ENCODE data around the gene WDR90.

The WDR90 gene

GRCh38 chr16:661184-661821 is 12.1 kb downstream of the WDR90 start:
- no peak for FAIRE-seq

DNA sequence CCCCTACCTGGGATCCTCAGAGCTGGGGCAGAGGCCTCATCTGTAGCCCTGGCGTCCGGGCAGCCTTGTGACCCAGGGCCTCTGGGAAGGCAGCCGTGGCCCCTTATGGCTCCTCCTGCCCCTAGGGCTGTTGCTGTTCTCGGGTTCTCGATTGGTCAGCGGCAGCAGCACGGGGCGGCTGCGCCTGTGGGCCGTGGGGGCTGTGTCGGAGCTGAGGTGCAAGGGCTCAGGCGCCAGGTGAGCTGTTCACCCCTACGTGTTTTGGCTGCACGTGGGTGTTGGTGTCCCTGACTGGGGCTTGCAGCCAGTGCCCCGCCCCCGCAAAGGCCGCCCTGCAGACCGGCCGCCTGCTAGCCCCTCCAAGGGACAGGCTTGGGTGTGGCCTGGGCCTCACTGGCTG is 12.9 kb downstream of the WDR90 start:
- FAIRE-seq: no peak

- no peak for FAIRE-seq
These were observed 13.4 kb downstream of the WDR90 start for GRCh38 chr16:662597-662996.

DNA sequence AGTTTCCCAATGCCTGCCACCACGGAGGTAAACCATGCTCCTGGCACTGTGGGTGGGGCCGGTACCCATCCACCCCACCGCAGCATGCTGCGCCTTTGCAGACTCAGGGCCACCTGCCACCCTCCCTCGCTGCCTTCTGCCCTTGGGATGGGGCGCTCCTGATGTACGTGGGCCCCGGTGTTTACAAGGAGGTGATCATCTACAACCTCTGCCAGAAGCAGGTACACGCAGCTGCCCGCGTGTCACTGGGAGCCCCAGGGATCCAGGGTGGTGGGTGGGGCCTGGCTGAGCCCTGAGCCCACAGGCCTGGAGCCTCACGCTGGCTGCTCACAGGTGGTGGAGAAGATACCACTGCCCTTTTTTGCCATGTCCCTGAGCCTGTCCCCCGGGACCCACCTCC is 17.4 kb downstream of the WDR90 start:
- FAIRE-seq: no peak

DNA sequence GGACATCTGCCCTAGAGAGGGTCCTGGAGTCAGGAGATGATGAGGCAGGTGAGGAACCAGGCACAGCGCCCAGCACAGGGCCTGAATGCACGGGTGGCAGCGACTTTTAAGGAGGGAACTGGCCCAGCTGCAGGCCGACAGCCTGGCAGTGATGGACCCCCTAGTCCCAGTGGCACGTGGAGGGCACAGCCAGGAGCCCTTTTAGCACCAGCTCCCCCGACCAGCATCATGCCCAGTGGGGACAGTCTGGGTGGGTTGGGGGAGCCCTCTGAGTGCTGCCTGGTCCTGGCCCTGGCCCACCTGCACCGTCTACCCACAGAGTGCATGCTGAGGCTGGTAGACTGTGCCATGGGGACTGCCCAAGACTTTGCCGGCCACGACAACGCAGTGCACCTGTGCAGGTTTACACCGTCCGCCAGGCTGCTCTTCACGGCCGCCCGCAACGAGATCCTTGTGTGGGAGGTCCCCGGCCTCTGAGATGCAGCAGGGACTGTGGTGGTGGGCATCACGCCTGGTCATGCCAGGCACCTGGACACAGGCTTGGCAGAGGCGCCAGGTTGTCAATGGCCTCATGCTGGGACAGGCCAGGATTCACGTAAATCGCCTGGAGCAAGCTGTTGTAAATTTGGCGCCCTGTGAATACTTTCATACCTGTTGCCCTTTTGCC is 18.1 kb downstream of the WDR90 start:
- FAIRE-seq: no peak

DNA sequence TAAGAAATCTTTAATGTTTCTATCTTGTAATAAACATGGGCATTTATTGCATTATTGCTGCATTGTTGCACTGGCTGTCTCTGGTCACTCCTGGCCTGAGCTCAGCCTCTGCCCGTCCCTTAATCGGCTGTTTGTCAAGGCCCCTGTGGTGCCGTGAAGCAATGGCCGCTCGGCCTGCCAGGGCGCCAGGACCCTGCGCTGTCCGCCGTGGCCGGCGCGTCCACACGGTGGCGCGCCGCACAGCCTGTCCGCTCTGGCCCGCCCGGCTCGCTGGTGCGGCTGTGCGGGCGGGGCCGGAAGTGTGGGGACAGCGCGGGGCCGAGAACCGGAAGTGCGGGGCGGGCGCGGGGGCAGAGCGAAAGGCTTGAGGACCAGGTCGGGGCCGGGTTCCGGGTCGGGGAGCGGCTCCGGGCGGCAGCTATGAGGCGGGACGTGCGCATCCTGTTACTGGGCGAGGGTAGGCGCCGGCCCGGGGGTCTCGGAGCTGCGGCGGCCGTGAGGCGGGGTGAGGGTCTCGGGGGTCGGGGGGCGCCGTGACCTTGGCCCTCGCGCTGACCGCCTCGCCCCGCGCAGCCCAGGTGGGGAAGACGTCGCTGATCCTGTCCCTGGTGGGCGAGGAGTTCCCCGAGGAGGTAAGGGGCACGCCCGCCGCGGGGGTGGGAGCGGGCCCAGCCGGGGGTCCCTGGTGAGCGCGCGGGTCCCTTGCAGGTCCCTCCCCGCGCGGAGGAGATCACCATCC is 18.8 kb downstream of the WDR90 start, which contains the start of gene RHOT2:
RHOT2 (plus strand) TSS at position 353 of the 739 bp plus-strand sequence; CDS start at position 421, 68 bp downstream.
- FAIRE-seq: no peak

- FAIRE-seq: no peak
These were observed 19.5 kb downstream of the WDR90 start for GRCh38 chr16:668519-669171.

DNA sequence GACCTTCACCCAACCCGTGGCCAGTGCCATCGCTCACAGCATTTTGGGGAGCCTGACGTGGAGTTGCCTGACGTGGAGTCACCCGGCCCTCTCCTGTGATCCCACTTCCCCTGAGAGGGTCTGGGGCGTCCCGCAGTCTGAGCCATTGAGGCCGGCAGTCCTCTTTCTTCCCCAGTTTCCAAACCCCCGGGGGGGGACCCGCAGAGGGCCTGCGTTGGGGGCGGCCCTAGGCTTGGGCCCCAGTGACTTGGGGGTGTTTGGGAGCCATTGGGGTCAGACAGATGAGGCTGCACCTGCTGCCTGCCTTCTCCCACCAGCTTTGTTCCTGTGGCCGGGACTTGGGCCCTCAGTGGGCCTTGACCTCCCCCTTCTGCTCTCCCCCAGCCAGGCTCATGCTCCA is 20.5 kb downstream of the WDR90 start:
- no peak for FAIRE-seq

DNA sequence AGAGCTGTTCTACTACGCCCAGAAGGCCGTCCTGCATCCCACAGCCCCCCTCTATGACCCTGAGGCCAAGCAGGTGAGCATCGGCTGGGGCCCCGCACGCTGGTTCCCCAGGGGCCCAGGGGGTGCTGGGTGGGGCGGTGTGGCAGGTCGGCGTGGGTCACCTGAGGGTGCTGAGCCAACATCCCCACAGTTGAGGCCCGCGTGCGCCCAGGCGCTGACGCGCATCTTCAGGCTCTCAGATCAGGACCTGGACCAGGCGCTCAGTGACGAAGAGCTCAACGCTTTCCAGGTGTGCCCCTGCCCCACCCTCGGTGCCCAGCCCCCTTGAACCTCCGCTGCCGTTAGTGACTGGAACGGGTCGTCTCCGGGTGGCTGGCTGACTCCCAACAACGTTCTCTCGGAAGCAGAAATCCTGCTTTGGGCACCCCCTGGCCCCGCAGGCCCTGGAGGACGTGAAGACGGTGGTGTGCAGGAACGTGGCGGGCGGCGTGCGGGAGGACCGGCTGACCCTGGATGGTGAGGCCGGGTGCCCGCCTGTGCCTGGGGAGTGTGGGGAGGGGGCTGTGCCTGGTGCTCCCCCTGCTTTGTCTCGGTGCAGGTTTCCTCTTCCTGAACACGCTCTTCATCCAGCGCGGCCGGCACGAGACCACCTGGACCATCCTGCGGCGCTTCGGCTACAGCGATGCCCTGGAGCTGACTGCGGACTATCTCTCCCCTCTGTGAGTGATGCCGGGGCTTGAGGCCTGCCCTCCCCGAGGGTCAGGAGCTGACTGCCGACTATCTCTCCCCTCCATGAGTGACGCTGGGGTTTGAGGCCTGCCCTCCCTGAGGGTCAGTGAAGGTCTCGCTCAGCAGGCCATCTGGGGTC is 21.6 kb downstream of the WDR90 start:
- FAIRE-seq: no peak

- no peak for FAIRE-seq
These were observed 22.4 kb downstream of the WDR90 start for GRCh38 chr16:671353-672131.

GRCh38 chr16:672371-672770 is 23.2 kb downstream of the WDR90 start:
- FAIRE-seq: no peak

GRCh38 chr16:672851-673250 is 23.7 kb downstream of the WDR90 start:
- FAIRE-seq: no peak

- FAIRE-seq: no peak
These were observed 24.3 kb downstream of the WDR90 start for GRCh38 chr16:673399-673991.

- no peak for FAIRE-seq
These were observed 25.2 kb downstream of the WDR90 start for GRCh38 chr16:674214-674881.

GRCh38 chr16:674968-675883 is 26.1 kb downstream of the WDR90 start, which contains the start of gene RHBDL1:
TSS of gene RHBDL1 (plus strand) at chr16:675671. CDS start at chr16:675791, 120 bp downstream.
- FAIRE-seq: no peak

DNA sequence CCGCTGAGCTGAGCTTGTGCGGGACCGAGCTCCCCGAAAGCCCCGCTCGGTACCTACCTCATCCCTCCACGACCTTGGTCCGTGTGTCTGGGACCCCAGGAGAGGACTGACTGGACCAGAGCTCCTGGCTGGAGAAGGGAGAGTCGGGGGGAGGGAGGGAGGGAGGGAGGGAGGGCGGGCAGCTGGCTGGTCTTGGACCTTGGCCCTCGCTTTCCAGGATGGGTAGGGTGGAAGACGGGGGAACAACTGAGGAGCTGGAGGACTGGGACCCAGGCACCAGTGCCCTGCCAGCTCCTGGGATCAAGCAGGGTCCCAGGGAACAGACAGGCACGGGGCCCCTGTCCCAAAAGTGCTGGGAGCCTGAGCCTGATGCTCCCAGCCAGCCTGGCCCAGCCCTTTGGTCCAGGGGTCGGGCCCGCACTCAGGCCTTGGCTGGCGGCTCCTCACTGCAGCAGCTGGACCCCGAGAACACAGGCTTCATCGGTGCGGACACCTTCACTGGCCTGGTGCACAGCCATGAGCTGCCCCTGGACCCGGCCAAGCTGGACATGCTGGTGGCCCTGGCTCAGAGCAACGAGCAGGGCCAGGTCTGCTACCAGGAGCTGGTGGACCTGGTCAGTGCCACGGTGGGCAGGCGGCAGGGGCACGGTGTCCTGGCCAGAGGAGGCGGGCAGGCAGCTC is 26.9 kb downstream of the WDR90 start:
- FAIRE-seq: no peak

DNA sequence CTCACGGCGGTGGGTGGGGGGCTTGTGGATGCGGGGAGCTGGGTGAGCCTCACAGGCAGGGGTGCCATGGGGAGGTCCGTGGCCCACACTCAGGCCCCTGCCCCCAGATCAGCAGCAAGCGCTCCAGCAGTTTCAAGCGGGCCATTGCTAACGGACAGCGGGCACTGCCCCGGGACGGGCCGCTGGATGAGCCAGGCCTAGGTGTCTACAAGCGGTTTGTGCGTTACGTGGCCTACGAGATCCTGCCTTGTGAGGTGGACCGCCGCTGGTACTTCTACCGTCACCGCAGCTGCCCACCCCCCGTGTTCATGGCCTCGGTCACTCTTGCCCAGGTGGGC is 27.4 kb downstream of the WDR90 start:
- no peak for FAIRE-seq

- no peak for FAIRE-seq
These were observed 27.7 kb downstream of the WDR90 start for GRCh38 chr16:676913-677312.

All from islet of Langerhans (tissue), 1 donor.